Progenitor cell of endocrine pancreas (in vitro differentiated cells): ENCODE results near the gene KLK8. TPM values are rescaled to one million over a fixed set of nuclear protein-coding genes. Genes with fewer than 3 reads are reported as not detected.

ENCODE experiments used
- DNase-seq: peaks from one replicate; pipeline ENCODE4 v3.0.0; 2021; ENCODE audit warnings: low spot score; ENCODE audit not compliant: unreplicated experiment
- H3K27ac Mint-ChIP-seq: 2 replicates; pipeline ENCODE4 v1.8.0; 2021; ENCODE audit warnings: mild to moderate bottlenecking, moderate library complexity, mixed read lengths
- H3K27me3 Mint-ChIP-seq: 2 replicates; pipeline ENCODE4 v1.8.0; 2021; ENCODE audit warnings: mixed read lengths
- H3K36me3 Mint-ChIP-seq: 2 replicates; pipeline ENCODE4 v1.8.0; 2022; ENCODE audit warnings: mixed read lengths; ENCODE audit not compliant: insufficient read depth
- H3K4me1 Mint-ChIP-seq: 2 replicates; pipeline ENCODE4 v1.8.0; 2021; ENCODE audit warnings: low read depth, mixed read lengths
- H3K4me3 Mint-ChIP-seq: 2 replicates; pipeline ENCODE4 v1.8.0; 2021; ENCODE audit warnings: low read depth, mild to moderate bottlenecking, moderate library complexity, mixed read lengths
- H3K9me3 Mint-ChIP-seq: 2 replicates; pipeline ENCODE4 v1.8.0; 2021; ENCODE audit warnings: low read depth, mixed read lengths
- CTCF ChIP-seq: fragments of 200-600 bp; sonication (generic); IDR thresholded peaks from one replicate; pipeline ENCODE4 v1.5.0; 2021; ENCODE audit warnings: antibody characterized with exemption, mild to moderate bottlenecking; ENCODE audit not compliant: unreplicated experiment
- total RNA-seq: library from RNA; stranded (reverse); gene quantifications from 2 replicates; pipeline ENCODE4 v1.2.1, GENCODE V29; 2021

KLK8 gene
- total RNA-seq, 1 donor from 2014 or later = not detected

DNA sequence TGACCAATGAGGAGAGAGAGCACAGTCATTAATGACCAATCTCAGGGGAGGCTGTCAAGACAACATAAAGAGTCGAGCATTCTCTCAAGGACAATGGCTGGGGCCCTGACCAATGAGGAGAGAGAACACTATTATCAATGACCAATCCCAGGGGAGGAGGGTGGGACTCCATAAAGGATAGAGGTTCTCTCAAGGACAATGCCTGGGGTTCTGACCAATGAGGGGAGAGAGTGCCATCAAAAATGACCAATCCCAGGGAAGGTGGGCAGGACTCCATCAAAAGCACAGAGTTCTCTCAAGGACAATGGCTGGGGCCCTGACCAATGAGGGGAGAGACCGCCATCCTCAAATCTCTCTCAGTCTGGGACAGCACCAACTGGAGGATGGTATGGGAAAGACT lies 28.3 kb upstream of the KLK8 start:
- no peaks in the 10 kb centered on the region for H3K9me3 Mint-ChIP-seq
- H3K4me1 Mint-ChIP-seq = peaks cover 12% of the 10 kb centered on the region
- no peak for TF ChIP-seq CTCF
- H3K27ac Mint-ChIP-seq = no peak overlapping the region
- H3K36me3 Mint-ChIP-seq = no peaks in the 10 kb centered on the region
- no peak for DNase-seq
- no peak overlapping the region for H3K4me3 Mint-ChIP-seq
- peaks cover 24% of the 10 kb centered on the region for H3K27me3 Mint-ChIP-seq

- peaks cover 26% of the 10 kb centered on the region for H3K27me3 Mint-ChIP-seq
- no peak for TF ChIP-seq CTCF
- peaks cover 11% of the 10 kb centered on the region for H3K4me1 Mint-ChIP-seq
- H3K9me3 Mint-ChIP-seq = no peaks in the 10 kb centered on the region
- H3K36me3 Mint-ChIP-seq = no peaks in the 10 kb centered on the region
- no peak overlapping the region for H3K27ac Mint-ChIP-seq
- H3K4me3 Mint-ChIP-seq = no peak overlapping the region
- DNase-seq = no peak
These were observed 26.5 kb upstream of the KLK8 start for GRCh38 chr19:51027873-51028272.

GRCh38 chr19:51027126-51027806 lies 25.9 kb upstream of the KLK8 start:
- Mint-ChIP-seq H3K4me3 (no peak overlapping the region), H3K36me3 (no peaks in the 10 kb centered on the region), H3K27me3 (peaks cover 31% of the 10 kb centered on the region), H3K9me3 (no peaks in the 10 kb centered on the region), H3K27ac (no peak overlapping the region), H3K4me1 (peaks cover 11% of the 10 kb centered on the region)
- no peak for TF ChIP-seq CTCF
- DNase-seq = no peak

DNA sequence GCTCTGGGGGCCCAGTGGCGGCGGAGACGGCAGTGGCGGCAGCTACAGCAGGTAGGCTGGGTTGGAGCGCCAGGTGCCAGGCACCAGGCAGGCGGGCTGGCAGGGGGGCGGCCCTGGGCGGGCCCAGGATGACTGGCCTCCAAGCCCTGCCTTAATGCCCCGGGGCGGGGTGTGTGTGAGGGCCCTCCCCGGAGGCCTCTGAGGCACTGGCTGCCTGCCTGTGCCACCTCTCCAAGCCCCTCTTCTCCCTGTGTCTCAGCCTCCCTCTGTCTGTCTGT lies 25.1 kb upstream of the KLK8 start, which contains the start of gene KLK11:
Gene KLK11 (minus strand): TSS at position 63 of the 278 bp plus-strand sequence. CDS start 985 bp downstream, outside the sequence.
- Mint-ChIP-seq H3K4me1 (peaks cover 11% of the 10 kb centered on the region), H3K27ac (no peak within 1 kb of the TSS), H3K4me3 (no peak within 1 kb of the TSS)

GRCh38 chr19:51025809-51026553 lies 24.6 kb upstream of the KLK8 start:
- Mint-ChIP-seq H3K36me3 (no peaks in the 10 kb centered on the region), H3K27me3 (peaks cover 34% of the 10 kb centered on the region), H3K4me3 (no peak overlapping the region), H3K27ac (no peak overlapping the region), H3K9me3 (no peaks in the 10 kb centered on the region), H3K4me1 (peaks cover 11% of the 10 kb centered on the region)
- no peak for TF ChIP-seq CTCF
- no peak for DNase-seq

More for the DNA sequence above, 25.1 kb upstream of the KLK8 start, which contains the start of gene KLK11:
- H3K27me3 Mint-ChIP-seq = peaks cover 31% of the 10 kb centered on the region
- no peaks in the 10 kb centered on the region for H3K9me3 Mint-ChIP-seq
- no peak for DNase-seq
- TF ChIP-seq CTCF = no peak
- no peaks in the 10 kb centered on the region for H3K36me3 Mint-ChIP-seq
